HepG2 (cell line): ENCODE results near the gene KLC4. TPM values are rescaled to one million over a fixed set of nuclear protein-coding genes. Genes with fewer than 3 reads are reported as not detected.

ENCODE experiments used
- BCL6 ChIP-seq: IDR thresholded peaks from 2 replicates; pipeline ENCODE4 v1.6.1; 2016; ENCODE audit warnings: missing genetic modification reagents, missing compliant biosample characterization
- HMGXB3 ChIP-seq: sonication (generic); formaldehyde crosslinking; IDR thresholded peaks from 2 replicates; pipeline ENCODE4 v1.4.0; 2020; ENCODE audit warnings: missing genetic modification reagents, borderline replicate concordance
- KLF9 ChIP-seq: IDR thresholded peaks from 2 replicates; pipeline ENCODE4 v1.6.1; 2016; ENCODE audit warnings: low read depth
- NAIF1 ChIP-seq: sonication (generic); formaldehyde crosslinking; IDR thresholded peaks from 2 replicates; pipeline ENCODE4 v1.5.0; 2020; ENCODE audit warnings: mild to moderate bottlenecking, missing genetic modification reagents, borderline replicate concordance
- NR3C1 ChIP-seq: sonication (generic); formaldehyde crosslinking; IDR thresholded peaks from 2 replicates; pipeline ENCODE4 v1.4.0; 2020; ENCODE audit warnings: missing genetic modification reagents
- REL ChIP-seq: sonication (generic); formaldehyde crosslinking; conservative IDR thresholded peaks from 2 replicates; pipeline ENCODE4 v1.8.0; 2022; ENCODE audit warnings: mild to moderate bottlenecking, missing genetic modification reagents, moderate library complexity
- SNRNP70 ChIP-seq: fragments of 200-400 bp; formaldehyde crosslinking; IDR thresholded peaks from 2 replicates; pipeline ENCODE4 v1.6.1; 2017; ENCODE audit warnings: mild to moderate bottlenecking, low read depth, low read length, moderate library complexity
- TSC22D2 ChIP-seq: sonication (generic); formaldehyde crosslinking; IDR thresholded peaks from 2 replicates; pipeline ENCODE4 v1.5.1; 2020; ENCODE audit warnings: missing genetic modification reagents, mild to moderate bottlenecking, borderline replicate concordance
- ZBTB4 ChIP-seq: sonication (generic); formaldehyde crosslinking; IDR thresholded peaks from 2 replicates; pipeline ENCODE4 v1.4.0; 2020; ENCODE audit warnings: missing genetic modification reagents, mild to moderate bottlenecking, borderline replicate concordance
- ZC3H13 ChIP-seq: sonication (generic); formaldehyde crosslinking; IDR thresholded peaks from 2 replicates; pipeline ENCODE4 v1.8.1; 2023; ENCODE audit warnings: mild to moderate bottlenecking, missing genetic modification reagents, moderate library complexity
- ZFP36L2 ChIP-seq: sonication (generic); formaldehyde crosslinking; IDR thresholded peaks from 2 replicates; pipeline ENCODE4 v1.4.0; 2020; ENCODE audit warnings: missing genetic modification reagents
- ZNF660 ChIP-seq: sonication (generic); formaldehyde crosslinking; IDR thresholded peaks from 2 replicates; pipeline ENCODE4 v1.5.1; 2020; ENCODE audit warnings: mild to moderate bottlenecking, low read depth, missing genetic modification reagents, borderline replicate concordance
- ZNF772 ChIP-seq: sonication (generic); formaldehyde crosslinking; IDR thresholded peaks from 2 replicates; pipeline ENCODE4 v1.5.0; 2020; ENCODE audit warnings: mild to moderate bottlenecking, missing genetic modification reagents
- polyA plus RNA-seq, 8 experiments: library from polyadenylated mRNA; depleted of rRNA in 3 of 8; stranded (reverse) in 7 of 8; unstranded in 1 of 8; fragments of >200 nt; fragmentation: Illumina TruSeq in 4 of 8; extraction: Trizol in 4 of 8; gene quantifications; 2 replicates each; pipeline versions ENCODE4 v1.2.1 to v1.2.3, GENCODE V29; 2011 to 2016; ENCODE audit warnings: low read depth in 4 of 8, missing spikeins in 1 of 8, mixed read lengths in 1 of 8; ENCODE audit not compliant: insufficient read depth in 1 of 8
- total RNA-seq, 5 experiments: library from RNA; depleted of rRNA; stranded (reverse); fragments of >200 nt; fragmentation: Illumina TruSeq; extraction: Trizol; gene quantifications; 2 replicates each; pipeline ENCODE4 v1.2.3, GENCODE V29; 2016; ENCODE audit warnings: low read depth in 1 of 5
- TF ChIP-seq, protein P1 (sequence below): sonication (generic); formaldehyde crosslinking; IDR thresholded peaks from 2 replicates; pipeline ENCODE4 v1.4.0; 2020; ENCODE audit warnings: missing genetic modification reagents
- TF ChIP-seq, protein P2 (sequence below): sonication (generic); formaldehyde crosslinking; IDR thresholded peaks from 2 replicates; pipeline ENCODE4 v1.8.0; 2022; ENCODE audit warnings: mild to moderate bottlenecking, missing genetic modification reagents, moderate library complexity
- TF ChIP-seq, protein P3 (sequence below): sonication (generic); formaldehyde crosslinking; IDR thresholded peaks from 2 replicates; pipeline ENCODE4 v1.4.0; 2020; ENCODE audit warnings: mild to moderate bottlenecking, low read depth, missing genetic modification reagents

KLC4 gene
- total and polyA plus RNA-seq, 2 of the 13 experiments (the other 11 are each of a cell fraction or from before 2014, with no cell fraction given), result 45.4 to 70.4 TPM

- TF ChIP-seq, protein P1, sequence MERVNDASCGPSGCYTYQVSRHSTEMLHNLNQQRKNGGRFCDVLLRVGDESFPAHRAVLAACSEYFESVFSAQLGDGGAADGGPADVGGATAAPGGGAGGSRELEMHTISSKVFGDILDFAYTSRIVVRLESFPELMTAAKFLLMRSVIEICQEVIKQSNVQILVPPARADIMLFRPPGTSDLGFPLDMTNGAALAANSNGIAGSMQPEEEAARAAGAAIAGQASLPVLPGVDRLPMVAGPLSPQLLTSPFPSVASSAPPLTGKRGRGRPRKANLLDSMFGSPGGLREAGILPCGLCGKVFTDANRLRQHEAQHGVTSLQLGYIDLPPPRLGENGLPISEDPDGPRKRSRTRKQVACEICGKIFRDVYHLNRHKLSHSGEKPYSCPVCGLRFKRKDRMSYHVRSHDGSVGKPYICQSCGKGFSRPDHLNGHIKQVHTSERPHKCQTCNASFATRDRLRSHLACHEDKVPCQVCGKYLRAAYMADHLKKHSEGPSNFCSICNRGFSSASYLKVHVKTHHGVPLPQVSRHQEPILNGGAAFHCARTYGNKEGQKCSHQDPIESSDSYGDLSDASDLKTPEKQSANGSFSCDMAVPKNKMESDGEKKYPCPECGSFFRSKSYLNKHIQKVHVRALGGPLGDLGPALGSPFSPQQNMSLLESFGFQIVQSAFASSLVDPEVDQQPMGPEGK (CRISPR knock-in tag), result peak; percentile 89
- TF ChIP-seq SNRNP70 (no peak), HMGXB3 (peak; percentile 35; the same call in 1 of the 2 replicates), ZFP36L2 (no peak), ZNF772 (peak; percentile 63), REL (no peak), NR3C1 (CRISPR knock-in tag) (no peak), TSC22D2 (CRISPR knock-in tag) (no peak), ZBTB4 (CRISPR knock-in tag) (0 out of 2 replicates have a peak, but pooled peaks have one; percentile 65), KLF9 (CRISPR knock-in tag) (0 out of 2 replicates have a peak, but pooled peaks have one; percentile 15), BCL6 (peak; percentile 24; the same call in 1 of the 2 replicates), ZNF660 (no peak), NAIF1 (CRISPR knock-in tag) (no peak), ZC3H13 (CRISPR knock-in tag) (no peak)
- TF ChIP-seq, protein P2, sequence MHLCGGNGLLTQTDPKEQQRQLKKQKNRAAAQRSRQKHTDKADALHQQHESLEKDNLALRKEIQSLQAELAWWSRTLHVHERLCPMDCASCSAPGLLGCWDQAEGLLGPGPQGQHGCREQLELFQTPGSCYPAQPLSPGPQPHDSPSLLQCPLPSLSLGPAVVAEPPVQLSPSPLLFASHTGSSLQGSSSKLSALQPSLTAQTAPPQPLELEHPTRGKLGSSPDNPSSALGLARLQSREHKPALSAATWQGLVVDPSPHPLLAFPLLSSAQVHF (CRISPR knock-in tag), result no peak
- TF ChIP-seq, protein P3, sequence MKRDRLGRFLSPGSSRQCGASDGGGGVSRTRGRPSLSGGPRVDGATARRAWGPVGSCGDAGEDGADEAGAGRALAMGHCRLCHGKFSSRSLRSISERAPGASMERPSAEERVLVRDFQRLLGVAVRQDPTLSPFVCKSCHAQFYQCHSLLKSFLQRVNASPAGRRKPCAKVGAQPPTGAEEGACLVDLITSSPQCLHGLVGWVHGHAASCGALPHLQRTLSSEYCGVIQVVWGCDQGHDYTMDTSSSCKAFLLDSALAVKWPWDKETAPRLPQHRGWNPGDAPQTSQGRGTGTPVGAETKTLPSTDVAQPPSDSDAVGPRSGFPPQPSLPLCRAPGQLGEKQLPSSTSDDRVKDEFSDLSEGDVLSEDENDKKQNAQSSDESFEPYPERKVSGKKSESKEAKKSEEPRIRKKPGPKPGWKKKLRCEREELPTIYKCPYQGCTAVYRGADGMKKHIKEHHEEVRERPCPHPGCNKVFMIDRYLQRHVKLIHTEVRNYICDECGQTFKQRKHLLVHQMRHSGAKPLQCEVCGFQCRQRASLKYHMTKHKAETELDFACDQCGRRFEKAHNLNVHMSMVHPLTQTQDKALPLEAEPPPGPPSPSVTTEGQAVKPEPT (CRISPR knock-in tag), result no peak; the same call in 1 of the 2 replicates
Measured at GRCh38 chr6:43060034-43060754, 763 bp downstream of the KLC4 start (continued).
